Fibroblast of skin of abdomen (primary cell): ENCODE results near the gene SIK2.
"Not testable (repeated sequence)": the region's sequence is repeated elsewhere in the genome, so short reads cannot be mapped to it uniquely, and the experiment has no call there.

Experiments used
- DNase-seq: peaks from one replicate; pipeline ENCODE4 v3.0.0-alpha.2; 2013

Gene SIK2

DNA sequence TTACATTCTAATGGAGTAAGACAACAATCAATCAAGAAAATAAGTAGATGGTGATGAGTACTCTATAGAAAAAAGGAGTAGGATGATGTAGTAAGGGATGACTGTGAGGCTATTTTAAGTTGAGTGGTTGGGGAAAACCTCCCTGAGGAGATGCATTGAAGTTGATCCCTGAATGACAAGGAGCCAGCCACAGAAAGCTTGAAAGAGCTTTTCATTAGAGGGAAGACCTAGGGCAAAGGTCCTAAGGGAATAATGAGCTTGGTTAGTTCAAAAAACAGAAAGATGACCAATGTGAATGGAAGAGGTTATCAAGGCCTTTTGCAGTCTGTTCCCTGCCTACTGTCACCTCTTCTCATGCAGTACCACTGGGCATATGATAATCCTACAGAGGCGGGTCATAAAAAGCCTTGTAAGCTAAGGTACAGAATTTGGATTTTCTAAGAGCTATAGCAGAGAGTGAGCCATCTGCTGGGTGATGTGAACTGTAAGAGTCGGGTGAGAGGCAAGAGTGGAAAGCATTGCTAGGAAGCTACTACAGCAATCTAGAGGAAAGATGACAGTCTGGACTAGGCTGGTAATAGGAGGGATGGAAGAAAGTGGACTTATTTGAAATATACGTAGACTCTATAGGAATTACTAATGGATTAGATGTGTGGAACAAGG is 160.9 kb downstream of the SIK2 start:
- peak; percentile 13 for DNase-seq

DNA sequence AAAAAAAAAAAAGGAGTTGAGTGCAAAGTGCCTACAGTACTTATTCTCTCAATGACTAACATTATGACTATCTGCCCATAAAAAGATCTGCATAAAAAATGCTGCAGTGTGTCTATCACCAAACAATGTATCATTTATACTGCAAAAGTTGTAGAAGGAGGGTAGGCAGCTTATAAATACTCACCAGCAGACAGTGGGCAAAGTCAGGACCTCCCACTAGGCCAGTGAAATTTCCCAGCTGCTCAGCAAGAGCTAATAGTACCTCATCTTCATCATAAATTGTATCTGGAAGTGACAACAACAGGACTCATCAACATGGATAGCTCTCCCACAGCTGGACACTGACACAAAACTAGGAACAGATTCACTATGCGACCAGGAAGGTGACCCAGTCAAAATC is 162.4 kb downstream of the SIK2 start:
- DNase-seq: peak; percentile 33

GRCh38 chr11:111765320-111765983 is 163.2 kb downstream of the SIK2 start:
- DNase-seq: no peak

- DNase-seq: peak; percentile 64
Measured at GRCh38 chr11:111765984-111766833, 164.0 kb downstream of the SIK2 start, which contains the start of gene PPP2R1B. Gene PPP2R1B (minus strand): TSS chr11:111766389. CDS start chr11:111766361, 28 bp downstream.

DNA sequence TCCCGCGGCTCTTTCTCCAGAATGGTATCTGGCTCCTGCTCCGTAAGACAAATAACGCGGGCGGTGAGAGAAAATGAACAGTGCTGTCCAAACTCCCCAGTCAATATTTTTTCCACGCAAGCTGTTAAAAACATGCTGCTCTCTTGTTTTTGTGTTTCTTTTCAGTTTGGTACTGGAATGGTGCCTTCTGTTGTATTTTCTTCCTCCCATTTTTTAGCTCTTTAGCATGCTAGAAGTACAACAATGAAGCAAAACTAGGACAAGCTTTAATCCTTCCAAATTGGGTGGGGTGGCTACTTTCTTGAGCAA is 164.5 kb downstream of the SIK2 start:
- no peak for DNase-seq

DNA sequence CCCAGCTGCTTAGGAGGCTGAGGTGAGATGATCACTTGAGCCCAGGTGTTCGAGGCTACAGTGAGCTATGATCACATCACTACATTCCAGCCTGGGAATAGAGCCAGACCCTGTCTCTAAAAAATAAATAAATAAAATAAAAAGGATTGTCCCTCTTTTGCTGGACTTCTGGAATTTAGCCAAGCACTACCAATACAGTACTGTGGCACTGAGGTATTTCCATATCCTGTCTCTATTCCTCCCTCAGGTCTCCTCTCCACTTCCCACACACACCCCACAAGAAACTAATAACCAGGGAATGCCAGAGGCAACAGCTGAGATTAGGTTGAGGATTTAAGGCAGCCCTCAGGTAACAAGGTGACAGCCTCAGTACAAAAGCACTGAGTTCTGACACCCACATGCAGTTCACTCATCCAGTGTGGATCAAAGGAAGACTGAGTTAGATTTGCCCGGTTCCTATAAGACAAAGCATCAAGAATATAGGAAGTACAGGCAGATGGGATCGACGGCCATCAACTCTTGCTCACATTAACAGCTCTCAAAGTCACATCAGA is 168.4 kb downstream of the SIK2 start:
- DNase-seq: no peak

GRCh38 chr11:111771205-111771604 is 169.0 kb downstream of the SIK2 start:
- not testable (repeated sequence) for DNase-seq

- DNase-seq: no peak
Measured at GRCh38 chr11:111772535-111772934, 170.3 kb downstream of the SIK2 start.

GRCh38 chr11:111774955-111775710 is 172.9 kb downstream of the SIK2 start:
- no peak for DNase-seq

- no peak for DNase-seq
Measured at GRCh38 chr11:111776398-111777093, 174.3 kb downstream of the SIK2 start.

DNA sequence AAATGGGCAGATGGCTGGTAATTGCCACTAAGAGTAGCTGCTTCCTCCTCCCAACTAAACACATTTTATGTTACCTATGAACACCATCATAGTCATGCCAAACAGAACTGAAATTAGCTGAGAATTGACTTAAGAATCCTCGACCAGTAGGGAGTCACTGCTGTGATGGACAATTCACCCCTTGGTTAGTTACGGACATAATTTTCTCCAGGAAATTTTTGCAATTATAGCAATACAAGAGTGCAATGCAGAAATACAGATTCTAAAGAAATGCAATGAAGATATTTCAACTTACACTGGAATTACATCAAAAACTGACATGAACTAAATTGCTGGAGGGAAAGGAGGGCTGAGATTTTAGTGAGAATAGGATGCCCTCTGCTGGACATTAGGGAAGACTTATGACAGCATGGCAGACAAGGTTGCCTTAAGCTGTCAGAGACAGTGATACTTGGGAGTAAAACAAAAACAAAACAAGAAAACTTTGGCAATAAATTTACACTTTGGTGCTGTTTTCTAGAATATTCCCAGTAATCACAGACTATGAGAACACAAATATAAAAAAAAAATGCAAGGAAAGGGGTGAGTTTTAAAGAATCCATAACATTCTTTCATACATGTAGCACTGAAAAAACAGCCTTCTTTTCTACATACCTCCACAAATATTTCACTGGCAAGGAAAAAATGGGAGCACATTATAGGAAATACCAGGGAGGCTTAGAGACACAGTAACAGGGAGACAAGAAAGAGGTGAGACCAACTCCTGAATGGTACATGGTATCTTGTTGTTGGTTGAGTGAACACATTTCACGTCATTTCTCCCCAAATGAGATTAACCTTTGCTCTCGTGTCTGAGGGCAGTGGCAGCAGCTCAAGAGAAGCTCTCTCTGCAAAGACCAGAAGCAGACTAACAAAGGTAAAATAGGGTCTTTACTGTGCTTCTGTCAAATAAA is 175.1 kb downstream of the SIK2 start:
- DNase-seq: peak; percentile 77

GRCh38 chr11:111778047-111778558 is 175.9 kb downstream of the SIK2 start:
- no peak for DNase-seq

DNA sequence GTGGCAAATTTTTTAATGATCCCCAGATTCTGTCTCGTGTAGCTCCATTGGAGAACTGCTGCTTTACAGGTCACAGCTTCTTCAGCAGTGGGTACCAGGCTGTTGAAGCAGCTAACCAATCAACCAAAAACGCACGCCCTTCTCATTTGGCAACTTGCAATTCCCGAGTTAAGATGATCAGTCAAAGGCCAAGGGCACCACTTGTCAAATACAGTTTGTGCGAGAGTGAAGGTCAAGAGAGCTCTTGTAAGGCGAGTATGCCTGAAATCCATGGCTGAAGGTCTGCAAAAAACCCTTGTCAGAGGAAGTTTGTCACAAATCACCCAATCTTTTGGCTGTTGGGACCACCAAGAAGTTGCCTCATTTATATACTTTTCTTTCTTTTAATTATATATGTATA is 176.9 kb downstream of the SIK2 start:
- DNase-seq: no peak
